HepG2 (cell line): ENCODE data around the gene ZNF77. TPM values are rescaled to one million over a fixed set of nuclear protein-coding genes. Genes with fewer than 3 reads are reported as not detected.

ENCODE experiments used
- ATAC-seq: fragments of 200-7000 bp; cut with Tn5 transposase; 3 replicates; pipeline ENCODE4 v1.9.1; 2020; ENCODE audit warnings: mild to moderate bottlenecking, moderate library complexity
- BruUV-seq: library from RNA; stranded (reverse); fragments of 400-500 nt; replicated peaks from 2 replicates; lab custom pipeline; 2021; lab: Mats Ljungman, UMichigan
- CTCF ChIA-PET: fragments of 300-600 bp; formaldehyde crosslinking; extraction: SDS; loops from one replicate; lab custom pipeline; 2021; ENCODE audit warnings: low total read pairs, inconsistent platforms, low intra/inter-chr PET ratio; lab: Yijun Ruan, JAX
- POLR2A ChIA-PET: fragments of 350-600 bp; sonication (Branson Sonifier 250); formaldehyde crosslinking; loops from one replicate; lab custom pipeline; 2020; ENCODE audit warnings: antibody characterized with exemption, inconsistent platforms; lab: Yijun Ruan, JAX
- DNase-seq: peaks from one replicate; pipeline ENCODE4 v3.0.0-alpha.2; 2015; ENCODE audit warnings: low spot score
- FAIRE-seq: peaks from 3 replicates; lab custom pipeline; 2011; peaks lifted over from hg19 to GRCh38; lab: Jason Lieb, UNC
- H2AFZ ChIP-seq: one replicate; pipeline ENCODE4 v1.6.1; 2011; ENCODE audit warnings: low read length, inconsistent platforms
- H3K27ac ChIP-seq: fragments of 300-600 bp; 3 replicates; pipeline ENCODE4 v1.8.0; 2011; ENCODE audit warnings: mixed run types, mild to moderate bottlenecking, mixed read lengths, low read length, inconsistent platforms; ENCODE audit not compliant: insufficient read depth; ENCODE audit errors: extremely low read length
- H3K27me3 ChIP-seq, 2 experiments: fragments of 200-600 bp in 1 of 2; 2 replicates in 1 of 2; 3 replicates in 1 of 2; pipeline versions ENCODE4 v1.6.0 to v1.8.0; 2011; ENCODE audit warnings: low read length in 2 of 2, mild to moderate bottlenecking in 2 of 2, moderate library complexity in 2 of 2, inconsistent platforms in 1 of 2; ENCODE audit not compliant: insufficient read depth in 2 of 2, control insufficient read depth in 1 of 2
- H3K36me3 ChIP-seq, 2 experiments: fragments of 200-600 bp in 1 of 2; replicated peaks in 1 of 2; 2 replicates in 1 of 2; 3 replicates in 1 of 2; pipeline versions ENCODE4 v1.5.1 to v1.8.0; 2011; ENCODE audit warnings: low read length in 2 of 2, inconsistent platforms in 1 of 2; ENCODE audit not compliant: insufficient read depth in 2 of 2, control insufficient read depth in 1 of 2
- H3K4me1 ChIP-seq: 2 replicates; pipeline ENCODE4 v1.5.1; 2012; ENCODE audit warnings: low read length, inconsistent platforms; ENCODE audit not compliant: insufficient read depth
- H3K4me2 ChIP-seq: 2 replicates; pipeline ENCODE4 v1.6.0; 2011; ENCODE audit warnings: low read depth, low read length, inconsistent platforms
- H3K4me3 ChIP-seq, 3 experiments: fragments of 200-600 bp in 1 of 3; sonication (generic), shearing (Covaris generic) in 1 of 3; replicated peaks in 1 of 3; 2 replicates each; pipeline ENCODE4 v1.5.1; 2011 to 2016; ENCODE audit warnings: low read length in 3 of 3, inconsistent platforms in 2 of 3, low read depth in 2 of 3, mild to moderate bottlenecking in 2 of 3, control low read depth in 1 of 3, mixed read lengths in 1 of 3; ENCODE audit not compliant: insufficient read depth in 1 of 3
- H3K79me2 ChIP-seq: one replicate; pipeline ENCODE4 v1.6.1; 2011; ENCODE audit warnings: low read length, inconsistent platforms; ENCODE audit not compliant: insufficient read depth
- H3K9ac ChIP-seq: 2 replicates; pipeline ENCODE4 v1.6.0; 2011; ENCODE audit warnings: mild to moderate bottlenecking, low read depth, low read length, inconsistent platforms; ENCODE audit not compliant: insufficient read depth
- H3K9me3 ChIP-seq: 2 replicates; pipeline ENCODE4 v1.5.1; 2012; ENCODE audit warnings: mild to moderate bottlenecking, low read length
- H4K20me1 ChIP-seq: 2 replicates; pipeline ENCODE4 v1.6.0; 2011; ENCODE audit warnings: inconsistent platforms, mild to moderate bottlenecking, low read length, moderate library complexity; ENCODE audit not compliant: insufficient read depth
- ATF3 ChIP-seq: sonication (generic); formaldehyde crosslinking; IDR thresholded peaks from 2 replicates; pipeline ENCODE4 v1.4.0; 2020; ENCODE audit warnings: missing genetic modification reagents
- CHD2 ChIP-seq: IDR thresholded peaks from 2 replicates; pipeline ENCODE4 v1.6.1; 2011; ENCODE audit warnings: low read depth, low read length, improper control_type of control experiment
- DRAP1 ChIP-seq: IDR thresholded peaks from 2 replicates; pipeline ENCODE4 v1.6.1; 2016; ENCODE audit warnings: missing genetic modification reagents, missing compliant biosample characterization
- ELF3 ChIP-seq: IDR thresholded peaks from 2 replicates; pipeline ENCODE4 v1.6.1; 2016; ENCODE audit warnings: missing genetic modification reagents, missing compliant biosample characterization
- KMT2B ChIP-seq: IDR thresholded peaks from 2 replicates; pipeline ENCODE4 v1.6.1; 2016; ENCODE audit warnings: missing genetic modification reagents, missing compliant biosample characterization
- MBD4 ChIP-seq: IDR thresholded peaks from 2 replicates; pipeline ENCODE4 v1.6.1; 2012; ENCODE audit warnings: low read length, inconsistent platforms, borderline replicate concordance
- MYNN ChIP-seq: sonication (generic); formaldehyde crosslinking; IDR thresholded peaks from 2 replicates; pipeline ENCODE4 v1.4.0; 2020; ENCODE audit warnings: mild to moderate bottlenecking, low read depth, missing genetic modification reagents
- NR3C1 ChIP-seq: sonication (generic); formaldehyde crosslinking; IDR thresholded peaks from 2 replicates; pipeline ENCODE4 v1.4.0; 2020; ENCODE audit warnings: missing genetic modification reagents
- STAT5B ChIP-seq: sonication (generic); formaldehyde crosslinking; IDR thresholded peaks from 2 replicates; pipeline ENCODE4 v1.4.0; 2020; ENCODE audit warnings: missing genetic modification reagents
- STAT6 ChIP-seq: sonication (generic); formaldehyde crosslinking; IDR thresholded peaks from 2 replicates; pipeline ENCODE4 v1.4.0; 2020; ENCODE audit warnings: missing genetic modification reagents, mild to moderate bottlenecking, borderline replicate concordance
- ZNF207 ChIP-seq: fragments of 450-650 bp; IDR thresholded peaks from 2 replicates; pipeline ENCODE4 v1.6.1; 2016; ENCODE audit warnings: antibody characterized with exemption, borderline replicate concordance
- ZNF564 ChIP-seq: sonication (generic); formaldehyde crosslinking; IDR thresholded peaks from 2 replicates; pipeline ENCODE4 v1.8.1; 2023; ENCODE audit warnings: mild to moderate bottlenecking, missing genetic modification reagents
- ZNF782 ChIP-seq: sonication (generic); formaldehyde crosslinking; IDR thresholded peaks from 2 replicates; pipeline ENCODE4 v1.4.0; 2020; ENCODE audit warnings: missing genetic modification reagents, mild to moderate bottlenecking, borderline replicate concordance
- WGBS: methylation state at CpG from one replicate; pipeline ENCODE4 v1.1.6; 2017; ENCODE audit warnings: low lambda C conversion rate; 5-methylcytosine and 5-hydroxymethylcytosine counted together
- in situ Hi-C: cut with HindIII; loops from 2 replicates; pipeline ENCODE4 v1.10.0; 2017; ENCODE audit warnings: low pct_unique_long_range_greater_than_20kb; ENCODE audit not compliant: extremely low pct_ligation_motif_present
- intact Hi-C: fragments of 100-400 bp; cut with micrococcal nuclease; formaldehyde crosslinking; loops from one replicate; pipeline ENCODE4 v1.10.0; 2022; ENCODE audit not compliant: unreplicated experiment
- polyA plus RNA-seq, 8 experiments: library from polyadenylated mRNA; depleted of rRNA in 3 of 8; stranded (reverse) in 7 of 8; unstranded in 1 of 8; fragments of >200 nt; fragmentation: Illumina TruSeq in 4 of 8; extraction: Trizol in 4 of 8; gene quantifications; 2 replicates each; pipeline versions ENCODE4 v1.2.1 to v1.2.3, GENCODE V29; 2011 to 2016; ENCODE audit warnings: low read depth in 4 of 8, missing spikeins in 1 of 8, mixed read lengths in 1 of 8; ENCODE audit not compliant: insufficient read depth in 1 of 8
- total RNA-seq, 5 experiments: library from RNA; depleted of rRNA; stranded (reverse); fragments of >200 nt; fragmentation: Illumina TruSeq; extraction: Trizol; gene quantifications; 2 replicates each; pipeline ENCODE4 v1.2.3, GENCODE V29; 2016; ENCODE audit warnings: low read depth in 1 of 5
- TF ChIP-seq, protein P1 (sequence below): sonication (generic); formaldehyde crosslinking; conservative IDR thresholded peaks from 2 replicates; pipeline ENCODE4 v1.4.0; 2020; ENCODE audit warnings: mild to moderate bottlenecking, missing genetic modification reagents, moderate library complexity

ZNF77 gene
- total and polyA plus RNA-seq, 2 of the 13 experiments (the other 11 are each of a cell fraction or from before 2014, with no cell fraction given): 7.1 to 11.5 TPM

DNA sequence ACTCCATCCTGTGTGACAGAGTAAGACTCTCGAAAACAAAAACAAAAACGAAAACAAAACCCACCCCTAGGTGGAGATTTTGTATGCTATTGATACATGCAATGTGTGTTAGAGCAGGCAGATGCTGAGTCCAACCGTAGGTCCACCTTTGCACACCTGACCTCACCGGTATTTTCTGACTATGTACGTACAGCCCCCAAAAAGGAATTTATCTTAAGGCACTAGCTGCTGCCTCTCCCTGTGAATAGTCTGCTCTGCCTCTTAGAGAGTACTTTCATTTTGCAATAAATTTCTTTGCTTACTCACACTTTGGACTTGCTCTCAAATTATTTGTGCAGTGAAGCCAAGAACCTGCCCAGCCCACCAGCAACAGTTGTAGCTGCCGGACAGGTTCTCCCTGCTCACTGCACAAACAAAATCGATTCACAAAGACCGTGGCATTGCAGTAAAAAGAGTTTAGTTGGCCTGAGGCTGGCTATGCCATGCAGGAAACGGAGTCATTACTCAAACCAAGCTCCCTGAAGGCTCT lies 8.2 kb upstream of the ZNF77 start (continued):
- TF ChIP-seq, protein P1, sequence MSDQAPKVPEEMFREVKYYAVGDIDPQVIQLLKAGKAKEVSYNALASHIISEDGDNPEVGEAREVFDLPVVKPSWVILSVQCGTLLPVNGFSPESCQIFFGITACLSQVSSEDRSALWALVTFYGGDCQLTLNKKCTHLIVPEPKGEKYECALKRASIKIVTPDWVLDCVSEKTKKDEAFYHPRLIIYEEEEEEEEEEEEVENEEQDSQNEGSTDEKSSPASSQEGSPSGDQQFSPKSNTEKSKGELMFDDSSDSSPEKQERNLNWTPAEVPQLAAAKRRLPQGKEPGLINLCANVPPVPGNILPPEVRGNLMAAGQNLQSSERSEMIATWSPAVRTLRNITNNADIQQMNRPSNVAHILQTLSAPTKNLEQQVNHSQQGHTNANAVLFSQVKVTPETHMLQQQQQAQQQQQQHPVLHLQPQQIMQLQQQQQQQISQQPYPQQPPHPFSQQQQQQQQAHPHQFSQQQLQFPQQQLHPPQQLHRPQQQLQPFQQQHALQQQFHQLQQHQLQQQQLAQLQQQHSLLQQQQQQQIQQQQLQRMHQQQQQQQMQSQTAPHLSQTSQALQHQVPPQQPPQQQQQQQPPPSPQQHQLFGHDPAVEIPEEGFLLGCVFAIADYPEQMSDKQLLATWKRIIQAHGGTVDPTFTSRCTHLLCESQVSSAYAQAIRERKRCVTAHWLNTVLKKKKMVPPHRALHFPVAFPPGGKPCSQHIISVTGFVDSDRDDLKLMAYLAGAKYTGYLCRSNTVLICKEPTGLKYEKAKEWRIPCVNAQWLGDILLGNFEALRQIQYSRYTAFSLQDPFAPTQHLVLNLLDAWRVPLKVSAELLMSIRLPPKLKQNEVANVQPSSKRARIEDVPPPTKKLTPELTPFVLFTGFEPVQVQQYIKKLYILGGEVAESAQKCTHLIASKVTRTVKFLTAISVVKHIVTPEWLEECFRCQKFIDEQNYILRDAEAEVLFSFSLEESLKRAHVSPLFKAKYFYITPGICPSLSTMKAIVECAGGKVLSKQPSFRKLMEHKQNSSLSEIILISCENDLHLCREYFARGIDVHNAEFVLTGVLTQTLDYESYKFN (CRISPR knock-in tag): peak; percentile 43; the same call in 1 of the 2 replicates

DNA sequence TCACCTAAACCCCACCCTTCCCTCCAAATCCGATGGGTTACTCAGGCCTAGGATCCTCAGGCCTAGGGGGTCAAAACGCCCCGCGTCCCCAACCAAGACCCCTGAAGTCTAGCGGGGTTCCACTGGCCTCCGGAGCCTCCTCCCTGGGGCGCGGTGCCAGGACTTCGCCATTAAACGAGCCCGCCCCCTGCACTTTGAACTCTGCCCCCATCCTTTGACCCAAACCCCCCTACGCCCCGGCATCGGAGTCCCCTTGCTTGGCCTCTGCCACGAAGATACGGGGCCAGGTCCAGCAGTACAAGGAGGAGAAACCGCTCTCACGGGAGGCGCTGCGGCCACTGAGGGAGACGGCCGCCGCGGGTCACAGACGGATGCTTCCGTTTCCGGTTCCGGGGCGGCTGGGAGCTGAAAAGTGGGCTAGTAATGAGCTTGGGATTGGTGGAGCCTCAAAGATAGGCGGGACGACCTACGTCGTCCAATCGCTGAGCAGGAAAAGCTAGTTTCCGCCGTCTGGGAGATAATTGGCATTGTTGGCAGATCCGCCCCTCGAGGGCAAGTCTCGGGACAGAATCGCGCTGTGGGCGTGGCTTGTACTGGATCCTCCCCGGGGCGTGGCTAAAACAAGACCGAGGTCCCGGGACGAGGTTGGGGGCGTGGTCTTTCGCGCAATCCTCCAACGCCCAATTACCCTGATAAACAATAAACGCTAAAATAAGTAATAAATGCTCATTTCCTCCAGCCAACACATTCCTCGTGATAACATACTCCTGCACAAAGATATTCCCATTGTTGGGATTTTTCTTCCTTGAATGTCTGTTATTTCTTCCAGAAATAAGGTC lies 5.7 kb upstream of the ZNF77 start:
- no peaks in the 10 kb centered on the region; a peak in 1 of 5 replicates for H3K27me3 ChIP-seq
- under 1% methylated on average over 13 of the region's 53 CpGs for WGBS
- no TSS peak for BruUV-seq
- peak overlapping the region; percentile 81 to 97 (median 90) for H3K4me3 ChIP-seq
- peak overlapping the region; percentile 89 for H3K27ac ChIP-seq
- intact Hi-C loops (no loop called here), in situ Hi-C loops (loop anchor here (10.0 kb wide), 1 partner anchor 214 kb away; no protein-coding TSS in a partner anchor)
- H3K4me1 ChIP-seq: peaks cover 42% of the 10 kb centered on the region
- H4K20me1 ChIP-seq: peaks cover 8% of the 10 kb centered on the region; the same call in 1 of the 2 replicates
- no peaks in the 10 kb centered on the region for H3K36me3 ChIP-seq
- ChIA-PET CTCF (interaction anchor here (0.7 to 2.0 kb wide), 7 partner anchors 62 to 324 kb away, joined by 3 to 10 read pairs (median 3); no protein-coding TSS in a partner anchor), POLR2A (interaction anchor here (0.7 to 2.0 kb wide), 23 partner anchors 9 to 1020 kb away, joined by 3 to 26 read pairs (median 4); partner anchors contain the start of genes DAPK3, SGTA, THOP1 and TLE6)
- H3K9me3 ChIP-seq: no peaks in the 10 kb centered on the region
- peak; percentile 95 for ATAC-seq
- peak overlapping the region; percentile 88 for H3K9ac ChIP-seq
- H3K4me2 ChIP-seq: peak overlapping the region; percentile 80
- FAIRE-seq: peak; percentile 98
- H3K79me2 ChIP-seq: peaks cover 12% of the 10 kb centered on the region
- peak overlapping the region; percentile 44 for H2AFZ ChIP-seq
- DNase-seq: peak; percentile 98
- TF ChIP-seq MYNN (CRISPR knock-in tag) (no peak), ZNF782 (CRISPR knock-in tag) (no peak), ELF3 (CRISPR knock-in tag) (peak; percentile 56), NR3C1 (CRISPR knock-in tag) (no peak), ZNF207 (no peak), ATF3 (peak; percentile 5; the same call in 1 of the 2 replicates), KMT2B (CRISPR knock-in tag) (no peak), ZNF564 (no peak), MBD4 (no peak), STAT5B (CRISPR knock-in tag) (no peak), STAT6 (CRISPR knock-in tag) (peak; percentile 42; the same call in 1 of the 2 replicates), CHD2 (peak; percentile 61; the same call in 1 of the 2 replicates), DRAP1 (peak; percentile 80; the same call in 1 of the 2 replicates)
